GM13977 (cell line): Measurements from ENCODE around the gene HOXA13.

Experiments used
- DNase-seq: peaks from one replicate; pipeline ENCODE4 v3.0.0; 2012; ENCODE audit warnings: low spot score
- in situ Hi-C: fragments of 300-500 bp; cut with MboI; formaldehyde crosslinking; loops from one replicate; pipeline ENCODE4 v1.12.0; 2022; ENCODE audit warnings: low sequenced_read_pairs, low pct_unique_long_range_greater_than_20kb, mixed read lengths, inconsistent platforms; ENCODE audit not compliant: unreplicated experiment
- TF ChIP-seq, protein P1 (sequence below): IDR thresholded peaks from 2 replicates; pipeline ENCODE4 v1.5.1; 2012; ENCODE audit warnings: mild to moderate bottlenecking, control low read depth; ENCODE audit not compliant: insufficient read depth; ENCODE audit errors: extremely low read depth, missing control alignments

HOXA13 gene

DNA sequence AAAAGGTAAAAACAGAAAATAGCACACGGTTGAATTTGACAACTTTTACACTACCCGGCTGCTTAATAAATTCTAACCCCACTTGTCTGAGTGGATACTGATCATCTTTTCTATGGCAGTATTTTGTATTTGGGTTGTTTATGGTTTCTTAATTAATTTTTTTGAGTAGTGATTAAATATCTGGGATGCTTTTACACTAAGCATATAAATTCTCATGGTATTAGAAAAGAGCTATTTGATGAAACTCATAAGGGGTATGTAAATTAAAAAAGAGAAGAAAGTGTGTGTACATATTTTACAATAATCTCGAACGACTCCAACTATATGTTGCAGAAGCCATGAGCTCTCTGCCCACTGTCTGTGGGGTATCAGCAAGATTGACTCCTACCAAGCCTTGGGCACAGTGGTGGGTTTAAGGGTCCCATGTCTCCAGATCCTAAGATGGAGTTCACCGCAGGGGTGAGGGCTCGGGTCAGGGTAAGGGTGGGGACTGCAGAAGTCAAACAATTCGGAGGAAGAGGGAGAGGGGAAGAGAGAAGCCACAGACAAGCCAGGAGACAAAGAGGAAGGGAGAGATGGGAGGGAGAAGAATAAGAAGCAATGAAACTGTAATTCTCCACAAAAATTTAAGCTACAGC is 7.6 kb upstream of the HOXA13 start:
- DNase-seq: no peak
- TF ChIP-seq, protein P1, sequence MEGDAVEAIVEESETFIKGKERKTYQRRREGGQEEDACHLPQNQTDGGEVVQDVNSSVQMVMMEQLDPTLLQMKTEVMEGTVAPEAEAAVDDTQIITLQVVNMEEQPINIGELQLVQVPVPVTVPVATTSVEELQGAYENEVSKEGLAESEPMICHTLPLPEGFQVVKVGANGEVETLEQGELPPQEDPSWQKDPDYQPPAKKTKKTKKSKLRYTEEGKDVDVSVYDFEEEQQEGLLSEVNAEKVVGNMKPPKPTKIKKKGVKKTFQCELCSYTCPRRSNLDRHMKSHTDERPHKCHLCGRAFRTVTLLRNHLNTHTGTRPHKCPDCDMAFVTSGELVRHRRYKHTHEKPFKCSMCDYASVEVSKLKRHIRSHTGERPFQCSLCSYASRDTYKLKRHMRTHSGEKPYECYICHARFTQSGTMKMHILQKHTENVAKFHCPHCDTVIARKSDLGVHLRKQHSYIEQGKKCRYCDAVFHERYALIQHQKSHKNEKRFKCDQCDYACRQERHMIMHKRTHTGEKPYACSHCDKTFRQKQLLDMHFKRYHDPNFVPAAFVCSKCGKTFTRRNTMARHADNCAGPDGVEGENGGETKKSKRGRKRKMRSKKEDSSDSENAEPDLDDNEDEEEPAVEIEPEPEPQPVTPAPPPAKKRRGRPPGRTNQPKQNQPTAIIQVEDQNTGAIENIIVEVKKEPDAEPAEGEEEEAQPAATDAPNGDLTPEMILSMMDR: no peak
- in situ Hi-C loops: loop anchor here (10.0 kb wide), 1 partner anchor 717 kb away; no protein-coding TSS in a partner anchor

DNA sequence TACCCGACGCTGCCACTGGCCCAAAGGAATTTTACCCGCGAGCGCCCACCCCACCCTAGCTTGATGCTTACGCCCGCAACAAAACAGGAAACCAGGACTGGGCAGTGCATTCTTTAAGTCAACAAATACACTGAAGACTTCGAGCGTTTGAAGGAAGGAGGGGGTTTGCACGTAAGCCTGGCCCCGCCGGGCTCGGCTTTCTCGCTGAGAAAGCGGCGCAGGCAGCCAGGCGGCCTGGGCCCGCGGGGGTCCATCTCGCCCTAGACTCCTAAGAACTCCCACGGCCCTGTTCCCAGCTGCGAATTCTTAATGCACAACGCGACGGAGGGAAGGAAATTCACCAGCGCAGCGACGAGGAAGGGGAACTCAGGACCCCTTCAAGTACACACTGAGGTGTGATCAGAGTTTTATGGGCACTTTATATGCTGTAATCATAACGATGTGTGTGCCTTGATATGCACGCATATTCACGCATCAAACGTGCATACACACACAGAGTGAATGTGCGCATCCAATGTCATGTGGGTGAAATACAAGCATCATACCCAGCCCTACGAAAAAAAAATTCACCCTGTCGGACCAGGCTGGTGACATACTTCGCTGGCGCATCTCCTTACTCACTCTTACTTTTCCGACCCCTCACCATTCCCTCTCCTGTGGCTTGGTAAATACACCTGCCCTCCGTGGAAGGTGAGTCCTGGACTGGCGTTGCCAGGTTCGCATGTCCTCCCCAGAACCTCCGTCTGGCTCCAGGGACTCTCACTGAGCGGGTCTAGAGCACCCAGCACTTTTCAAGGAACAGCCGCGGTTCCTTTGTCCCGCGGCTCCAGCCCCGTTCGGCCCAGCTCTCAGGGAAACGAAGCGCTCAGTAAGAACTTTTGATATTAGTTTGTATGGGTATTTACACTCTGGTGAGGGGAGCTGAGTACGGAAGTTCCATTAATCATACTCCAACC is 5.7 kb upstream of the HOXA13 start:
- DNase-seq: no peak
- TF ChIP-seq, protein P1: no peak
- in situ Hi-C loops: loop anchor here (10.0 kb wide), 1 partner anchor 719 kb away; no protein-coding TSS in a partner anchor

DNA sequence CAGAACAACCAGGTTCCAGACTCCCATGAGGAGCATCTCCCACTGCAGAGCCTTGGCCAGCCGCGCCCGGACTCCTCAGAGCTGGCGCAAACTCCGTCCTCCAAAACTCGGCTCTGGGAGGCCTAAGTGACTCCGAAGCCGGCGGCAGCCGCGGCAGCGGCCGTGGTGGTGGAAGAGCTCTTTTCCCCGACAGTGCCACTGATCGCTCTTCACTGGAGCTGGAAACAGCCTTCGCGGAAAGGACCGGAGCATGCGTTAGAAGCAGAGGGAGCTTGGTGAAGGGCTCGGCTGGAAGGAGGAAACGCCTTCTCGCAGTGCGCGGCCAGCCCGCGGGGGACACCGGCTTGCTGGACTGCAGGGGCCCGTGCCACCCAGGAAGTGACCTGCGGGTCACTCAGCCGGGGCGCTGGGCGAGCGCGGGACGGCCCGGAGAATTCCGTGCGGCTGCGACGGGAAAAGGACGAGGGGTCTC is 5.0 kb upstream of the HOXA13 start:
- TF ChIP-seq, protein P1: no peak
- no peak for DNase-seq
- in situ Hi-C loops: loop anchor here (10.0 kb wide), 1 partner anchor 720 kb away; no protein-coding TSS in a partner anchor

DNA sequence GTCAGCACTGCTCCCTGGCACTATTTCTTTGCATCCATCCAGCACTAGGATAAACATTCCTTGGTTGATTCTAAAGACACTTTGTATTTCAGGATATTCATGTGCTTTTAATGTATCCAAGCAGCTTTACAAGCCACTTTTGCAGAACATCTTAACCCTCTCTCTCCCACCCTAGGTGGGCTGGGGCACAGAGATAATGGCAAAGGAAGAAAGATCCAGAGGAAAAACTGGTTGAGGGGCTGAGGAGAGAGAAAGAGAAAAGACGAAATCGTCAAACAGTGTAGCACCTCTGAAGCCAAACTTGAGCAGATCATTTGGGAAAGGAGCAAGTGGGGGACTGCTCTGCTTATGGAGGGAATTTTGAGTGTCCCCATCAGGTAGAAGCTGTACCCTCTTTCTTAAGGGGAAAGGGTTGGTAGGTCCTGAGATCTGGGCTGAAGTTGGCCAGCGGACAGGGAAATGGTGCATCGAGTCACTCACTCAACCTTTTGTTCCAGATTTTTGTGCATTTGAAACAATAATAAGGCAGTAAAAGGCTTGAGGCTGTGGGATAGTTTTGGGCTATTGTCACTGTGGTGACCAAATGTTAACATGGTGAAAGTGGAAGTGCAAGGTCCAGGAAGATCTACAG is 4.2 kb upstream of the HOXA13 start:
- in situ Hi-C loops: loop anchor here (10.0 kb wide), 1 partner anchor 721 kb away; no protein-coding TSS in a partner anchor
- TF ChIP-seq, protein P1: no peak
- DNase-seq: no peak

DNA sequence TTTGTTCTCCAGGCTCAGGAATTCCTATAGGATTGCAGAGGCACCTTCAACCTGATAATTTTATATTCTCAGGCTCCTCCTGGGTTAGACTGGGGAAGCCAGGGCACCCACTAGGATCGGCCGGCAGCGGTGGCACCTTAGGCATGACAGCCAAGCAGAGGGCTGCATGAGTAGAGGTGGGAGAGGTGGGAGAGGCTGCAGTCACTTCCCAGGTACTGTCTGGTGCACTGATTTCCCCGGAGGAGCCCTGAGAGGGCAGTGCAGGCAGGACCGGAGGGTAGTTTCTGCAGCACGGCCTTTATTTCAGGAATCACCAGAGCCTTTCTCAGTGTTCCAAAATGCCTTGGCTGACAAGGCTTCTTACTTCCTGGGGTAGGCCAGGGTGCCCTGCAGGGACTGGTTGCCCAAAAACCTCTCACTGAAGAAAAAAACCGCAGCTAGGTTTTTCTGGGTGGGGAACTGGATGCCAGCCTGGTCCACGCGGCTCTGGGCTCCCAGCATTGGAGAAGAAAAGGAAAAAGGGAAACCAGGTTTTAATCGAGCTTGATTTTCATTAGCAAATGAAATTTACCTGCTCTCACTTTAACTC is 3.6 kb upstream of the HOXA13 start:
- DNase-seq: no peak
- TF ChIP-seq, protein P1: no peak
- in situ Hi-C loops: loop anchor here (10.0 kb wide), 1 partner anchor 721 kb away; no protein-coding TSS in a partner anchor

DNA sequence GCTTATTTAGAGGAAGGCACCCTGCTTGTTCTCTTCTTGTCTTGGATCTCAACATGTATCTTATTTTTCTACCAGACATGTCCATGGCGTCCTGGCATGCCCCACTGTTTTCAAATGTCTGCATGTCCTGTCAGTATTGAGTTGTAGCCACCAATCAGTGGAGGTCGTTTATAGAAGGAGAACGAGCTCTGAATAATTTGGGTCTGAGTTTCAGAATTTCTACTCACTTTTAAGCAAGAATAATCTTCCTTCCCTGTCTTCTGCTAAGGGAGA is 2.9 kb upstream of the HOXA13 start:
- TF ChIP-seq, protein P1: no peak
- in situ Hi-C loops: loop anchor here (10.0 kb wide), 1 partner anchor 722 kb away; no protein-coding TSS in a partner anchor
- DNase-seq: no peak
